ENCODE measurements around the gene MSS51.

MSS51 gene

DNA sequence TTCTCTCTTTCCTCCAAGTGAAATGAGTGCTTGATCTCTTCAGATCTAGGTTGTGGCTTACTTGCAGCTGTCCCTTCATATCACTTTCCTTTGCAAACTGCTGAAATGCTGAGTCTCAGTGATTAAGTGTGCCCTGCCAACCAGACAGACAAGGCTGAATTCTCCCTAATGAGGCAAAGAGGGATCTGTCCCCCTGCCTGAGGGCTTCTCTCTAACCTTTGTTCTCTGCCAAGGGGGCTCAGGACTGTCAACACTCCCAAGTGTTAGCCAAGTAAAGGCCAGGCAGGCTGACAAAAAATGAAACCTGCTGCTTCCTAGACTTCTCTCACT lies at the start of gene MSS51:
Gene MSS51 (minus strand): TSS at position 24 of the 330 bp plus-strand sequence. CDS start 5,277 bp downstream, outside the sequence.
- DNase-seq (ENCODE audit: low read depth) = no peak

DNA sequence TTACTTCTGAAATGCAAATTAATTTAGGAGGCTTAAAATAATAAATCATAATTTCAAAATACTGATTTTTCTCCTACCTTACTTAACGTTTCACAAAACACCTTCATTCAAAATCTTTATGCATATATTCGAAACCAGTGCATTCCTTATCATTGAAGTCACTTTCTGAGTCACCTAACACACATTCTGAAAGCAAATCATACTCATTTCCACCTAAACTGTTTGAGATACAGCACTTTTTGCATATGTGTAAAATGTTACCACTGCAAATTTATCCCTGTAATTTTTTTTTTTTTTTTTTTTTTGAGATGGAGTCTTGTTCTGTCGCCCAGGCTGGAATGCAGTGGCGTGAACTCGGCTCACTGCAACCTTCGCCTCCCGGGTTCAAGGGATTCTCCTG lies 46.8 kb upstream of the MSS51 start:
- peak; percentile 17 for DNase-seq (ENCODE audit: low read depth)

DNA sequence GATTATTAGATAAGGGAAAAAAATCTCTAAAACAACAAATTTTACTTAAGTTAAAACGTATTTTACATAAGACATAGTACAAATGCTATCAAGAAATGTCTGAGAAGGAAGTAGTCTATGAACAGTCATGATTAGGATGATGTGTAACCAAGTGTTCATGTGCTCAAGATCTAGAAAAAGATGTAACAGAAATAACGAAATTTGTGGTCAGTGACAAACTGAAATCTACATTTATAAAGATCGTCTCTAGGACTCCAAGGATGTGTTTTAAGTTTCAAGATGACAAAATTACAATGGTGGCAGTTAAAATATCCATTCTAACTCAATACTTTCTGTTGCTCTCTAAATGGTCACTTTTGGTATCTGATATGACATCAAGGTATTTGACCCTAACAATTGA lies 45.3 kb upstream of the MSS51 start:
- no peak for DNase-seq (ENCODE audit: low read depth)

DNA sequence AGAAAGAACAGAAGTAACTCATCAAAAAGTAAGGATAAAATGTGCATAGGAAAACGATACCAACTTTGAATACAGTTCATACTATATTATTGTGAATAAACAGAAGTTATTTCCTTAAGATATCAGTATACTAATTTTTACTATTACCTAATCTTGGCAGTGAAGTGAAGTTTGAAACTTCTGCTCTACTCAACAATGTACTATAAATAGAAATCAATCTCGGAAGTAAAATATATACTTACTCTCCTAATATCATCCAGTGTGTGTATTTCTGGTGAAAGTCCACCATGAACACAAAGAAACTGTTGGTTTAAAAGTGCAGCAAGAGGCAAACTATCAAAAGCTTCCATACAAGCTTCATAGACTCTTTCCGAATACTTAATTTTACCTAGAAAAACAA lies 37.9 kb upstream of the MSS51 start:
- no peak for DNase-seq (ENCODE audit: low read depth)

DNA sequence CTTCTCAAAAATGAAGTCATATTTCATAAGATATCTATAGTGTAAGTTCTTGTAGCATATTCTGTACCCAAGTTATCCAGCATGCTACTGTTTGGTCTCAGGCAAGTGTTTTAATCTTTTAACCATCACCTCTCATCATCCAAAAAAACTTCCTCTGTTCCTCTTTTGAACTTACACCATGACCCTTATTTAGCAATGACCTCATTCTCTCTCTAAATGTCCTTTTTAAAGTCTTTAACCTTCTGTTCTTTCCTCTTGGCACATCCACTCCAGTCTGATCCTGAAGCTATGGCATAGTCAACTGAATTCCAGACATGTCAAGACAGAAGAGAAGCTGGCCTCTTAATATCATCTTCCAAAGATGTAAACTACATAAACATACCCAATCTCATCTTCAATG lies 36.2 kb upstream of the MSS51 start:
- DNase-seq (ENCODE audit: low read depth) = no peak

DNA sequence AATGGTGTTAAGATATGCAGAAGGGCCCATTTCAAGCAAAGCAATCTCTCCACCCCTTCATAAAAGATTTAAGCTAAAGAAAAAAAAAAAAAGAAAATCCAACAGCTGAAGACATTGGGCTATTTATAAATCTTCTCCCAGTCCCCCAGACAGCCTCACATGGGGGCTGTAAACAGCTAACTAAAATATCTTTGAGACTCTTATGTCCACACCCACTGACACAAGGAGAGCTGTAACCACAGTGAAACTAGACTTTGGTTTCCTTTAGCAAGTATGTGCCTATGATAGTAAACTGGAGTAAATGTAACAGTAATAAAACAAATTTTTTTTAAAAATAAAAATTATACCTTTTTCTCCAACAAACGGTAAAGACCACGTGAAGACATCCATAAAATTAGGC lies 33.8 kb upstream of the MSS51 start:
- no peak for DNase-seq (ENCODE audit: low read depth)

DNA sequence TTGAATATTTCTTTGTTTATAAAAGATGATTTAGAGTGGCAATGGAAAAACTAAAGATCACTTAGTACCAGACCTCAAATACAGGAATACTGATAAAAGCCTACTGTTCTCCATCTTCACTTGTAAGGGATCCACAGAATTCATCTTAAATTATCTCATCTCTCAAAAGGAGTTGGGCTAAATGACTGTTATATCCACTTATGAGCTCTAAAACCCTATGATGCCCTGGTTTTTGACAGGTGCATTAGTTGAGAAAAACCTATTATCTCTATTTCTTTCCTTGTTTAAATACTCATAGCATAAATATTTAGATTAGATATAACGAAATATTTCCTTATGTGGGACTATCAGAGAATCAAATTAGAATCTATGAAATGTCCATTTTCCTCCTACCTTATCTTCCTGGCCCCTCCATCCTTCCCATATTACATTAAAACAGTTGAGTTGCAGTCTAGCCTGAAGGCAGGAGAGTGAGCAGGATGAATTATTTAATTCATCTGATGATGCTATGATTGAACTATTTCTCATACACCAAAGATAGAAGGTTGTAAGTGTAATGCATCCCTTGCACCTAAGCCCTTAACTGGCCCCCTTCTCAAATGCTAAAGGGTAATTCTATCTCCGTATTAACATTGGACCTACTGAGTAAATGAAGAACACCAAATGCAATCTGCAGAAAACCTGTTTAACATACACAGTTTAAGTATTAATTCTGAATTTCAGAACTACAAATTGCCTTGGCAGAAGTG lies 32.8 kb upstream of the MSS51 start:
- no peak for DNase-seq (ENCODE audit: low read depth)

DNA sequence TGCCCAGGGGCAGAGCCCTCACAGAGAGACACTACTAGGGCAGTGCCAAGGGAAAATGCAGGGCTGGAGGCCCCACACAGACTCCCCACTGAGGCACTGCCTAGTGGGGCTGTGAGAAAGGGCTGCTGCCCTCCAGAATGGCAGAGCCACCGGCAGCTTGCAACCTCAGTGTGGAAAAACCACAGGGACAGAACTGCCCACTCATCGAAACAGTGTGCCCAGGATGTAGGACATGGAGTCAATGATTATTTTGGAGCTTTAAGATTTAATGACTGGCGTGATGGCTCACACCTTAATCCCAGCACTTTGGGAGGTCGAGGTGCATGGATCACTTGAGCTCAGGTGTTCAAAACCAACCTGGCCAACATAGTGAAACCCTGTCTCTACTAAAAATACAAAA lies 27.5 kb upstream of the MSS51 start:
- DNase-seq (ENCODE audit: low read depth) = no peak

DNA sequence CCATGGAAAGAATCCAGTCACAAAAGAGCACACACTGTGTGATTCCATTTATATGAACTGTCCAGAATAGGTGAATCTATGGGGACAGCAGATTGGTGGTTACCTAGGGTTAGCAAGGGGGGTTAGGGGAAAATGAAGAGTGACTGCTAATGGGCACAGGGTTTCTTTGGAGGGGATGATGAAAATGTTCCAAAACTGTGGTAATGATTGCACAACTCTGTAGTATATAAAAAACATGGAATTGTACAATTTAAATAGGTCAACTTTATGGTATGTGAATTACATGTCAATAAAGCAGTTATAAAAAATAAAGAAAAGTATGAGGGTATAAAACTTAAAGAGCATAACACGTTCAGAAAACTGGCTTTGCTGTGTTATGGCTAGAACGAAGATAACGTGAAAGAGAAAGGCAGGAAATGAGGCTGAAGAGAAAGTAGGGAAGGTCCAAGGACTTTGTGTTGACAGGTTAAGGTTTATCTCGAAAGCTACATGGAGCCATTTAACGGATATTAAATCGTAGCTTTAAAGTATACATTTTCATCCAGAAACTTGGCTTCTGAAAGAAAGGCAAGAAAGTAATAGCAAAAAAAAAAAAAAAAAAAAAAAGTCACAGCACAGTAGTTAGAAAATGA lies 26.4 kb upstream of the MSS51 start:
- no peak for DNase-seq (ENCODE audit: low read depth)

DNA sequence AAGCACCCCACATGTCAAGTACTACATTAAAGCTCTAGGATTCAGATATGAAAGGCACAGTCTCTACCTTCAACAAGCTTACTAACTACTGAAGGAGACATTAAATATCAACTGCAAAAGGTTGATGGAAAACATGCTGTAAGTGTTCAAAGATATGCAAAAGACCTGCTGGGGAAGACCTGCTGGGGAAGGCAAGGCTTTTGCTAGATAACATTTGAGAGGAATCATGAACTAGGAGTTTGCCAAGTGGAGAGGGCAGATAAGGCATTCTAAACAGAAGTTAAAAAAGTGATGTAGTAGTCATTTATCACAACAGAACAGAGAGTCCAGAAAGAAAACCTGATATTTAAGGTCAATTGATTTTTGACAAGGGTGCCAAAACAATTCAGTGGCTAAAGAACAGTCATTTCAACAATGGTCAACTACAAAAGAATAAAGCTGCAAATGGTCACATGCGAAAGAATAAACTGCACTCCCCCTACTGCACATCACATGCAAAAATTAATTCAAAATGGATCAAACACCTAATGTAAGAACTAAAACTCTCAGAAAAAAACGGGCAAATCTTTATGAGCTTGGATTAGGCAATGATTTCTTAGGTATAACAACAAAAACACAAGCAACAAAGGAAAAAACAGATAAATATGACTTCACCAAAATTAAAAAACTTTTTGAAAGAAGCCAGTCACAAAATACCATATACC lies 23.0 kb upstream of the MSS51 start:
- no peak for DNase-seq (ENCODE audit: low read depth)

DNA sequence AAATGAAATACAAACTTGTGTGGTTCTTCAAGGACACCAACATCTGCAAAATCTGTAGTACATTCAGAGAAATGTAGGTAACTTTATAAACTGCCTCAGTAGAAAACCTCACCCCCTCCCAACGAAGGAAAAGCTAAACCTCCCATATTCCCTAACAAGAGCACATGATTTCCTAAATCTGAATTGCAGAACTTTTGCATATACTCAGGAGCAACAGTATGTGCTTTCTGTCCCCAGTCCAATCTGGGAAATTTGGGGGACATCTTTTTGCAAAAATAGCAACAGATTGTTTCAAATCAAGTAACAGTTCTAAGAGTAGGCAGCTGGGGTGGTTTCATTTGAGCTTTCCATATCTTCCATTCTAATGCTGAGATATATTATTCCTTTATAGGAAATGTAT lies 15.8 kb upstream of the MSS51 start:
- DNase-seq (ENCODE audit: low read depth) = no peak

DNA sequence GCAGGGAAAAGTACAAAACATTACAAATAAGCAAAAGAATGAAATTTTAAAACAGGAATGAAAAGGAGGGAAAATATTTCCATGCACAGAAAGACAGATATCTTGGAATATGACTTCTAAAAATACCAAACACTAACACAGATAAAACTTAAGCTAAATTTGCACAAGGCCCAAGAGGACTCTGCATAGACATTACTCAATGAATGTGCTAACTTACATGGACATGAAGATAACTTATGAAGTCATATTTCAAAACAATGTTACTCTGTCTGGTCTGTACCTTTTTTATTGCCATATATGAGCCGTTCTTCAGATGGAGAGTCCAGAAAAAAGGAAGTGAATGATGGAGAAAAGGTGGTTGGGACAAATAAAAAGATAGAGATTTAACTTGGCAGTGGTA lies 15.0 kb upstream of the MSS51 start:
- DNase-seq (ENCODE audit: low read depth) = no peak

DNA sequence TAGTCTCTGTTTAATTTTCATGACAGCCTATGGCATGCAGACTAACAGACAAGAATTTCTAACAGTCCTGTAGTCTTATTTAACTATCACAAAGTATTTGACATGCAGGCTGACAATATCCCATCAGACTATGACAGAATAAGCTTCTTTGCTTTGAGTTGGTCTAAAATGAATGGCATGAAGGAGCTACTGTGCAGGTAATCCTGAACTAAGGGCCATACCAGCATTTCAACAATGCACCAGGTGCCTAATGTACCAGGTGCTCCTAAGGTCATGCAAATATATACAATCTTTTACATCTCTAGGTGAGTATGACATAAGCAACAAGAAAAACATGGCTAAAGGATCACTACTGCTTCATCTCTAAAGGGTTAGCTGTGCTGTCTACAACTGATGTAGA lies 13.6 kb upstream of the MSS51 start:
- DNase-seq (ENCODE audit: low read depth) = no peak

DNA sequence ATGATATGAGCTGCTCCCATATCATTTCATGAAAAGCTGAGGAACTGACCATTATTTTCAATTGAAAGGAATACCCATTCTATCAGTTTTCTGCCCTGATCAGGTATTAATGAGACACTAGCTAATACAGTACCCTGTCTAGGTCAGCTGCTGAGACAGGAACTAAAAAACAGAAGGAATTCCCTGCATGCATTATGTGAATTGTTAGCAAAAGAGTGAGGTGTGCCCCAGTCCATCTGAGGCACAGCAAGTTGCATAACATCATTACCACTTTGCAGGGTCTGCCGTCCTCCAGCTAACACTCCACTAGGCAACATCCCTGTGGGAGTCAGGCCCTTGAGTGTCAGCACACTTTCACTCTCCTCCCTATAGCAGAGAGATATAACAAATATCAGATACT lies 11.1 kb upstream of the MSS51 start:
- no peak for DNase-seq (ENCODE audit: low read depth)

DNA sequence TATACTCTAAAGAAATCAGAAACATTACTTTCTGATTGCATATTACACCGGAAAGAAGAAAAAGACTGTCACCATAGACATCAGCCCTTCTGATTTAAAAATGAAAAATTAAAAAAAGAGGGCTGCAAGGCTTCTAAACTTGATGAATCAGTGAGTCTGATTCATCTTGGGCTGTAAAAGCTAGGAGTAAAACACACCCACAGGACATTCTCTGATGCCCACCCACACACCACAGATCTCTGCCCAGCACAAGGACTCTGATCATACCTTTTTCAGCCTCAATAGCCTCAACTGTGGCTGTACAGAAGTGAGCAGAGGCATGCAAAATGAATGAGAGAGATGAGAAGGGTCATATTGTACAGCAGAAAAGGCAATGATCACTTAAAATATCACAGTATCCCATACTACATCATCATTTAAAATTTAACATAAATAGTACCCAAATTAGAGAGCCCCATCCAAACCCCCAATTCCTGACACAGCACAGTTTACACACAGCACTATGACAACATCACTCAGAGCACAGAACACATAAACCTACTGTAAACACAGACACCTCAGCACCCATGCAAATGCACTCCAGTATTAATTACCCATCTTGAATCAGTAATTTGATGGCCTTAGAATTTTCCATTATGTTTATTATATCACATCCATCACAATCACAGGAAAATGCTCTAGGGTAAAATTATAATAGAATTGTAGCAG lies 6.4 kb upstream of the MSS51 start:
- peak; percentile 25 for DNase-seq (ENCODE audit: low read depth)

DNA sequence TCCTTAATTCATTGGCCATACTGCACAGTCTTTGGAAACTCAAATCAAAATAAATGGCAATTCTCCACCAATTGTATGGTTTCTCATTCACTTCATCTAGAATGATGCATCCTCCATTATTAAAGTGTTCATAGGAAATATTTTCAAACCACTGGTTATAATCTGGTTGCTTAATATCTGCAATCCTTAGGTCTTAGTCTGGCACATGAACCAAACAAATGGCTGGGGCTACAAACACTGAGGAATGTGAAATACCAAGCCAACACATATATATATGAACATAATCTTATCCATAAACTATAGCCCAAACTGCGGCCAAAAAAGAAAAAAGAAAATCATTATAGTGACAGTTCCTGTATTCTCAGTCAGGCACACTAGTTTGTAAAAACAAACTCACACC lies 5.7 kb upstream of the MSS51 start:
- DNase-seq (ENCODE audit: low read depth) = no peak

DNA sequence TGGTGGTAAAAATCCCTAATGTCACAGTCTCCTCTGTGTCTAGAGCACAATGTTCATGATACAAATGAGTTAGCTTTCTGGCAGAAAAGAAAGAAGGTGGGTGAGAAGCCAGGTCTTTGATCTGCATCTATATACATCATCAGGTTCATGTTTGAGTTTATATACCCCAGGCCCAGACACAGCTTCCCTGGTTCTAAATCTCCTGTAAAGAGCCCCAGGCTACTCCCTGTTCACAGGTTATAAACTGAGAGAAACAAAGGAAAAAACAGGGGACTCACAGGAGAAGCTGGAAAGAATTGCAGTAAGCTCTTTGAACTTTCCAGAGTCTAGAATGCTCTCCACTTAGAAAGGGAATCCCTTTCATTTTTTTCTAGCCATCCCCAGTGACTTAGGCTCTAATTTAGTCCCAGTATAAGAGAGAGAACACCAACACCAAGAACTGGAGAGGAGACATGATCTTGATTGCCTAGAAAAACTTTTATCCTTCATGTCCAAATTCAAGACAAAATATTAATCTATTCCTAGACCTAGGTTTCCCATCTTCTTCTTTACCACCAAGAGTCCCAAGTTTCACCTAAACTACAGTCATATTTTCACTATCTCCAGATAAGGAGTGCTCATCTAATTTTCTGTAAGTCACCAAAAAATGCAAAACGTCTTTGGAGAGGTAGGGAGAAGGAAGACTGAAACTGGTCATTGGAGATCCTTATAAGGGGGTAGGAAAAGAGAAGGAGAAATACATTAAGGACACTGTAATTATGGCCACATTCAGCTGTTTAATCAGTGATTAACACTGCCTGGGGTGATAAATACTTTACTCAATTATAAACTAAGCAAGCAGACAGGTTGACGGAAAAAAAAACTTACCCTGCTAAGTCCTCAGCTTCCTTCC lies 469 bp downstream of the MSS51 start:
- no peak for DNase-seq (ENCODE audit: low read depth)

DNA sequence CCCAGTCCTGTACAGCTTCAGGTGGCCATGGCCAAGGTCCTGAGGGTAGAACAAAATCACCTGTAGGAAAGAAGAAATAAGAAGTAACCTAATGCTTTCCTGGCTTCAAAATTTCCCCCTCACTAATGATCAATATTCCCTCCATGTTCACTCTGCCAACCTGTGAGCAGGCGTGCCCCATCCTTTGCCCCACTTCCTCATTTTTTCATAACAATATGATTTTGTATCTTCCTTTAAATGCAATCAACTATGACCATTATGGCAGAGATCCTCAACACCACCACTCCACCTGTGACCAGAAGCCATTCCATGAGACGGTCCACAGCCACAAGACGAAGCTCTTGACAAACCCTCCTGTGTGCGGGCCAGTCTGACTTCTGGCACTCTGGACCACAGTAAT lies 7.0 kb downstream of the MSS51 start:
- DNase-seq (ENCODE audit: low read depth) = no peak

DNA sequence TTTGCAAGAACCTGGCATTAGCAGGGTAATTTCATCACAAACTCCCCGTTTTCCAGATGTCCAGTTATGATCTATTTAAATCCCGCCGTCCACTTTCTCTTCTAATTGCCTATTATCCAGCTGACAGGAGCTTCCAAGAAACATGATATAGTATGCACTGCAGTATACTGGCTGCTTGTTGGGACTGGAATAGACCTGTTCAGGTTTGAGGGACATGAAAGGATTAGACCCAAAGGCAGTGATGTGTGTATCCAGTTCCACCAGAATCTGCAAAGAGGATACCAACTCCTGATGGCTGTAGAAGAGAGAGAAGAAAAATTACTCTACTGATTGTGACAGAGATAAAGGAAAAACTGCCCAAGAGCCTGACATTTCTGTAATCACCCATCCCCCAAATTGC lies 8.9 kb downstream of the MSS51 start:
- no peak for DNase-seq (ENCODE audit: low read depth)

DNA sequence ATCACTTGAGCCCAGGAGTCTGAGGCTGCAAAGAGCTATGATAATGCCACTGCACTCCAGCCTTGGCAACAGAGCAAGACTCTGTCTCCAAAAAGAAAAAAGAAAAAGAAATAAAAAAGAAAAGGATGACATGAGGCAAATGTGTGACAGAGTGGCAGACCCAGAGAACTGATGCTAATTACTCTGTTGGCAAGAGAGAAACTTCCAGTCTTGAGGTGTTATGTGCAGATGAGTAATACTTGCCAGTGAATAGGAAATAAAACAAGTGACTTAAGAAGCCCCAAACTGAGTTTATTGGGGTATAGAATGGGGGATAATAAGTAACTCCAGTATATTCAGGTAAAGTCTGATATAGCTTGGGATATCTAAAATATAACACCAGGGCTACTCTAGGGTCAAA lies 10.1 kb downstream of the MSS51 start:
- no peak for DNase-seq (ENCODE audit: low read depth)

DNA sequence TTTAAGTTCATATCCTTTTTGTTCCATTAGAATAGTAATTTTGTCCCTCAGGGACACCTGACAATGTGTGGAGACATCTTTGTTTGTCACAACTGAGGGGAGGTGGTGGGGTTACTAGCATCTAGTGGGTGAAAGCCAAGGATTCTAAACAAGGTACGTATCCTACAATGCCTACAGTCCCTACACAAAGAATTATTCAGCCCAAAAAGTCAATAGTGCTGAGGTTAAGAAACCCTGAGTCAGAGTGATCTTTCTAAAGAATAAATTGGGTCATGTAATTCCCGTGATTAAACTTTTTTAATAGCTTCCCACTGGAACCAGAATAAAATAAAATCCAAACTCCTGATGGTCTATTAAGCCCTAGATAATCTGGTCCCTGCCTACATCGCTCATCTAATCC lies 16.8 kb downstream of the MSS51 start:
- no peak for DNase-seq (ENCODE audit: low read depth)

Data from GM04504 (cell line).